Activated CD8-positive, alpha-beta memory T cell treated with anti-CD3 and anti-CD28 coated beads, Interleukin-2, amount 50 U/mL, for 48 hours (primary cell): ENCODE data around the gene PACS1.
A peak's percentile ranks its signal among the peaks of the same experiment; 100 is the strongest.
"Not testable (repeated sequence)": the region's sequence is repeated elsewhere in the genome, so short reads cannot be mapped to it uniquely, and the experiment has no call there.

Experiments
- DNase-seq: peaks from one replicate; pipeline ENCODE4 v3.0.0-alpha.2; 2020

PACS1 gene

GRCh38 chr11:66077927-66078326 is 7.9 kb downstream of the PACS1 start:
- no peak for DNase-seq

GRCh38 chr11:66078949-66079348 is 8.9 kb downstream of the PACS1 start:
- not testable (repeated sequence) for DNase-seq

- DNase-seq = peak; percentile 64
Observed at GRCh38 chr11:66080055-66080817, 10.2 kb downstream of the PACS1 start.

GRCh38 chr11:66081505-66081904 is 11.4 kb downstream of the PACS1 start:
- DNase-seq = peak; percentile 64

- no peak for DNase-seq
Observed at GRCh38 chr11:66082946-66083698, 13.1 kb downstream of the PACS1 start.

GRCh38 chr11:66083767-66084166 is 13.7 kb downstream of the PACS1 start:
- DNase-seq = no peak

- DNase-seq = no peak
Observed at GRCh38 chr11:66084821-66085475, 14.9 kb downstream of the PACS1 start.

GRCh38 chr11:66087148-66087908 is 17.3 kb downstream of the PACS1 start:
- no peak for DNase-seq

- no peak for DNase-seq
Observed at GRCh38 chr11:66089067-66089466, 19.0 kb downstream of the PACS1 start.

- no peak for DNase-seq
Observed at GRCh38 chr11:66090288-66090687, 20.2 kb downstream of the PACS1 start.

GRCh38 chr11:66092125-66092524 is 22.1 kb downstream of the PACS1 start:
- DNase-seq = not testable (repeated sequence)

GRCh38 chr11:66099746-66100145 is 29.7 kb downstream of the PACS1 start:
- not testable (repeated sequence) for DNase-seq

- DNase-seq = peak; percentile 78
Observed at GRCh38 chr11:66100272-66101065, 30.4 kb downstream of the PACS1 start.

- no peak for DNase-seq
Observed at GRCh38 chr11:66101066-66101464, 31.0 kb downstream of the PACS1 start.

- DNase-seq = no peak
Observed at GRCh38 chr11:66104057-66104638, 34.1 kb downstream of the PACS1 start.

GRCh38 chr11:66106786-66107599 is 36.9 kb downstream of the PACS1 start:
- no peak for DNase-seq

- no peak for DNase-seq
Observed at GRCh38 chr11:66107600-66108510, 37.8 kb downstream of the PACS1 start.

GRCh38 chr11:66109294-66109693 is 39.2 kb downstream of the PACS1 start:
- no peak for DNase-seq

GRCh38 chr11:66111158-66111557 is 41.1 kb downstream of the PACS1 start:
- DNase-seq = no peak

- DNase-seq = no peak
Observed at GRCh38 chr11:66112041-66112491, 42.0 kb downstream of the PACS1 start.
